NOMO-1 treated with DMSO at 0.1 percent for 48 hours (cell line): ENCODE measurements around the gene C5AR2.
"Not testable (repeated sequence)": the region's sequence is repeated elsewhere in the genome, so short reads cannot be mapped to it uniquely, and the experiment has no call there.

Source experiments
- DNase-seq: peaks from one replicate; lab custom pipeline; 2025; ENCODE audit not compliant: unreplicated experiment; lab: John Stamatoyannopoulos, UW

Gene C5AR2

GRCh38 chr19:47358936-47359335 is 27.0 kb downstream of the C5AR2 start:
- DNase-seq, result no peak

DNA sequence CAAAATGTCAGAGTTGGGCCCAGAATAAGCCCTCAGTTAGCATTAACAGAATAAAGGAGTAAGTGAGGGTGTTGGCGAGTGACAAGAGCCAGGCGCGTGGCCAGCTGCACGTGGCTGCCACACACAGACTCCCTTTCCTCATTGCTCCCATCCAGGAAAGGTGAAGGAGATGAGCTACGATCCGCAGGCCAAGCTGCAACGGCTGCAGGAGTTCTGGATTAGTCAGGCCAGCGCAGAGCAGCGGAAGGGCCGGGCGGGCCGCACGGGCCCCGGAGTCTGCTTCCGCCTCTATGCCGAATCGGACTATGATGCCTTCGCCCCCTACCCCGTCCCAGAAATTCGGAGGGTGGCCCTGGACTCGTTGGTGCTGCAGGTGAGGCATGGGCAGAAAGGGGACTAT is 30.3 kb downstream of the C5AR2 start:
- no peak for DNase-seq

- DNase-seq, result peak; percentile 77
Measured at GRCh38 chr19:47363758-47364531, 32.0 kb downstream of the C5AR2 start.

GRCh38 chr19:47365455-47365854 is 33.5 kb downstream of the C5AR2 start:
- not testable (repeated sequence) for DNase-seq

DNA sequence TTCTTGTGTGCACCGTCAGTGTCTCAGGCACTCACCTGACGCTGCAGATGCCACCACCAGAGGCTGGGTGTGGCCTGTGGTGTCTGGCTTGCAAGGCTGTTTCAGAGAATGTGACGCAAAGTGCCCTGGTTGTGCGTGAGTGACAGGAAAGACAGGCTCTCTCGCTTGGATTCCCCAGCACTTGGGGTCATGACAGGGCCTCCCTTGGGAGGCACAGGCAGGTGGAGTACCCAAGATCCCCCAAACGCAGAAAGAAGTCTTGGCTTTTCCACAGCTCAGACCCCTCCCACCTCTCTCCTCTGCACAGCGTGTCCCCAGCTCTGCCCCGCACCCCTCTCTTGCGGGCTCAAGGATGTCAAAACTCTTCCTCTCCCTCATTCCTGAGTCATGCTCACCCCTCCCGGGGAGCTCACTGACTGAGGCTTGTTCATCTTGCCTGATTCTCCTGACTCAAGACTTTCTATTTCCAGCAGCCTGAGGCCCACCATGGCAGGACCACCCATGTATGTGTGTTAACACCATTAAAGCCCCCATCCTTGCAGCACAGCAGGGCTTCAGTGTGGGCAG is 38.2 kb downstream of the C5AR2 start:
- peak; percentile 77 for DNase-seq

GRCh38 chr19:47371261-47371660 is 39.3 kb downstream of the C5AR2 start:
- no peak for DNase-seq

DNA sequence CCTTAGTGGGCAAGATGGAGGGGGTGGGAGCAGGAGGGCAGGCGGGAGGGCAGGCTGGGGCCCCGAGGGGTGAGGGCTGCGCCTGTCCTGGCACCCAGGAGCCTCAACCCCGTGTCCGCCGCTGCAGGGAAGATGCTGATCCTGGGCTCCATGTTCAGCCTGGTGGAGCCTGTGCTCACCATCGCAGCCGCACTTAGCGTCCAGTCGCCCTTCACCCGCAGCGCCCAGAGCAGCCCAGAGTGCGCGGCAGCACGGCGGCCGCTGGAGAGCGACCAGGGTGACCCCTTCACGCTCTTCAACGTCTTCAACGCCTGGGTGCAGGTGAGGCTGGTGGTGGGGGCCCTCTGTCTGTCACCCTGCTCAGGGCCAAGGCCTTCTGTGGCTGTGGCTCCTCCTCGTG is 40.6 kb downstream of the C5AR2 start:
- no peak for DNase-seq

DNA sequence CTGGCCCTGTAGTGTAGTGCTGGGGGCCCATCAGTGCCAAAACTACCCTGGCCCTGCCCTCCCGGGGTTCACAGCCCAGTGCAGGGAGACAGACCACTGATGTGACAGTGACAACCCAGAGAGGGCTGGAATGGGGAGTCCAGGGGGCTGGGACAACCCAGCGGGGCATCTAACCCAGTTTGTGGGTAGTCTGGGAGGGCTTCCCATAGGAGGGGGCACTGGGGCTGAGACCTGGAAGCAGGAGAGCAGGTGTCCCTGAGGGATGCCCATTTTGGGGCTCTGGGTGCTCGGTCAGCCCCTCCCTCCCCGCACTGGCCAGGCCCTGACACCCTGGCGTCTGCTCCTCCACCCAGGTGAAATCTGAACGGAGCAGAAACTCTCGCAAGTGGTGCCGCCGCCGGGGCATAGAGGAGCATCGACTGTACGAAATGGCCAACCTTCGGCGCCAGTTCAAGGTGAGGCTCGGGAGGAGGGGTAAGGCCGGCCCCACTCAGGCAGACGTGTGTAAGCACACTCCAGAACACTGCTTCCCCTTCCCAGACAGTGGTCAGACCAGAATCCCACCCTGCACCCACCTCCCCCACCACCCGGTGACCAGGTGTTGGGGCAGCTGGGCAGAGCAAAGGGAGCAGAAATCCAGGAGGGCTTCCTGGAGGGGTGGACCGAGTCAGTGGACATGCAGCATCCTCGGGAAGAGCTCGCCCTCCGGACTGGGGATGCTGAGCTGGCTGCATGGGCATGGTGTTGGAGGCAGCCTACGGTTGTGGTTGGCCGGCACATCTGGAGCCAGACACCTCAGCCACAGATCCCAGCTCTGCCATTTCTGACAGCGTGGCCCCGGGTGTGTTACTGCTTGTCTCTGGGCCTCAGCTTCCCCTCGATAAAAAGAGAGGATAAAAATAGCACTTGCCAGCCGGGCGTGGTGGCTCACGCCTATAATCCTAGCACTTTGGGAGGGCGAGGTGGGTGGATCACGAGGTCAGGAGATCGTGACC is 41.6 kb downstream of the C5AR2 start:
- no peak for DNase-seq

- no peak for DNase-seq
Measured at GRCh38 chr19:47374876-47375693, 43.1 kb downstream of the C5AR2 start.

- DNase-seq, result no peak
Measured at GRCh38 chr19:47375694-47376588, 44.0 kb downstream of the C5AR2 start.

DNA sequence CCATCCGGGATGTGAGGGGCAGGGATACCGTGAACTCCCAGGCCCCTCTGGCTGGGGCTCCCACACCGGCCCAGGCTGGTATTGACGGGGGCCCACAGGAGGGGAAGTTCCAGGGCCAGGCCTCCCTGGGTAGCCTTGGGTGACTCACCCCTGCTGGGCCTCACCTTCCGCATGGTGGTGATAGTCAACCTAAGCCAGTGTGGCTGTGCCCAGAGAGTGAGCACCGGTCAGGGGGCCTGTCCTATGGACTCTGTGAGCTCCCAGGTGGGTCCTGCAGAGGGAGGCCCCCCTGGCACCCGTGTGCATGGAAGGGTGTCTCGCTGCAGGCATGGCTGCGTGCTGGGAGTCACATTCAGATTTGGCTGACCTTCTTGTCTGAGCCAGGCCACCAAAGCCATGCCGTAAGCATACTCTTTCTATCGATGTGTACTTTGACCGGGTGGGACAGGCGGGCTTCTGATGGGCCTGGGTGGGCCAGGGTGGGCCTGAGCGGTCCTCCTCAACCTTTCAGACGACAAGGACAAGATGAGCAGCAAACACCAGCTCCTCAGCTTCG is 44.7 kb downstream of the C5AR2 start:
- peak; percentile 72 for DNase-seq

DNA sequence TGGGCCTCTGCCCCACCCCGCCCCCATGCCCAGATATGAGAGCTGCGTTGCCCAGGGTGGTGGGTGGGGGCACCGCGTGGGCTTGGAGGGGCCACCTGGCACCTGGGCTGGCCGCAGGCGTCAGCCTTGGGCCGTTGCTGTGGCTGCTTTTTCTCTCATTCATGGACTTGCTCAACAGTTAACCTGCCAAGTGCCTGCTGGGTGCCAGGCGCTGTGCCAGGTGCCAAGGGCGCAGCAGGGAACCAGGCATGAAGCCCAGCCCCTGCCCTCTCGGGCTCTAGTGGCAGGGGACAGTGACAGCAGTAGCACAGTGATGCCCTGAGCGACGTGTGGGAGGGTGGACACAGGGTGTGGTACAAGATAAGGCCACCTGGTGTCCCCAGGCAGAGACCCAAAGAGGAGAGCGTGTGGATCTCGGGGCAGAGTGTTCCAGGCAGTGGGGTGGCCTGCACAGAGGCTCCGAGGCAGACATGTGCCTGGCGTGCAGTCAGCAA is 45.3 kb downstream of the C5AR2 start:
- DNase-seq, result no peak

DNA sequence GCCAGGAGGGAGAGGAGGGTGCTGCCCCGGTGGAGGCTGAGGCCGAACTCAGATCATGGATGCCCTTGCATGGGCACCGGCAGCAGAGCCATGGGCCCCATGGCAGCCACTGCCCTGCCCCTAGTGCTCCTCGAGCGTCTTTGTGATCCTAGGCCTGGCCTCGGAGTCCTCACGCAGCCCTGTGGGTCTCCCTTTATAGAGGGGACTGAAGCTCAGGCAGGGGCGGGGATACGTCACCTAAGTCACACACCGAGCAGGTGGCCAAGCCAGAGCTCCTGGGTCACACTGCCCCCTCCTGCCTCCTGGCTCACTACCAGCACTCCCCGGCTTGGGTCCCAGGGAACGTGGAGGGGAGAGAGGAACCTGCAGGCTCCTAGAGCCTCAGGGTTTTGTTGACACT is 45.8 kb downstream of the C5AR2 start:
- no peak for DNase-seq

- no peak for DNase-seq
Measured at GRCh38 chr19:47378246-47378645, 46.3 kb downstream of the C5AR2 start.

GRCh38 chr19:47379381-47379938 is 47.5 kb downstream of the C5AR2 start:
- DNase-seq, result no peak

GRCh38 chr19:47380559-47380958 is 48.6 kb downstream of the C5AR2 start:
- DNase-seq, result no peak

DNA sequence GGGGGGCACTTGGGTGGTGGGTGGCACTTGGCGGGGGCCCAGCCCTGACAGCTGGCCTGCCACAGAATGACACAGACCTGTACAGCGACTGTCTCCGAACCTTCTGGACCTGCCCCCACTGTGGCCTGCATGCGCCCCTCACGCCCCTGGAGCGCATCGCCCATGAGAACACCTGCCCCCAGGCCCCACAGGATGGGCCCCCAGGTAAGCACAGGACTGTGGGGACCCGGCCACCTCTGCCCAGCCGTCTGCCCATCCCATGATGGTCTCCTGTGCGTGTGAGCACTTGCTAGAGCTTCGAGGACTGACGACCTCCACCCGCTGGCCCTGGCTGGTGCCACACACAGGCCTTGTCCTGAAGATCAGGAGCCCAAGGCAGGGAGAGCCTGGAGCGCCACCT is 49.1 kb downstream of the C5AR2 start:
- DNase-seq, result no peak

- DNase-seq, result peak; percentile 82
Measured at GRCh38 chr19:47381653-47382279, 49.8 kb downstream of the C5AR2 start.
